ENCODE data around the gene DDI2.
A peak's percentile ranks its signal among the peaks of the same experiment; 100 is the strongest.
"Not testable (repeated sequence)": the region's sequence is repeated elsewhere in the genome, so short reads cannot be mapped to it uniquely, and the experiment has no call there.

Gene DDI2

GRCh38 chr1:15637826-15638225 is 20.6 kb downstream of the DDI2 start:
- no peak for FAIRE-seq

- FAIRE-seq = no peak
These were observed 22.0 kb downstream of the DDI2 start for GRCh38 chr1:15639262-15639661.

- no peak for FAIRE-seq
These were observed 22.7 kb downstream of the DDI2 start for GRCh38 chr1:15639931-15640330.

- FAIRE-seq = no peak
These were observed 23.4 kb downstream of the DDI2 start for GRCh38 chr1:15640667-15641066.

GRCh38 chr1:15649937-15650336 is 32.7 kb downstream of the DDI2 start:
- no peak for FAIRE-seq

- no peak for FAIRE-seq
These were observed 33.2 kb downstream of the DDI2 start for GRCh38 chr1:15650433-15650832.

GRCh38 chr1:15652130-15652529 is 34.9 kb downstream of the DDI2 start:
- not testable (repeated sequence) for FAIRE-seq

GRCh38 chr1:15654091-15654690 is 36.9 kb downstream of the DDI2 start:
- no peak for FAIRE-seq

- no peak for FAIRE-seq
These were observed 39.2 kb downstream of the DDI2 start for GRCh38 chr1:15656464-15656863.

- FAIRE-seq = no peak
These were observed 39.8 kb downstream of the DDI2 start for GRCh38 chr1:15657021-15657420.

GRCh38 chr1:15660151-15660550 is 42.9 kb downstream of the DDI2 start:
- FAIRE-seq = no peak

- no peak for FAIRE-seq
These were observed 45.2 kb downstream of the DDI2 start for GRCh38 chr1:15662477-15662876.

GRCh38 chr1:15663925-15664324 is 46.7 kb downstream of the DDI2 start:
- no peak for FAIRE-seq

- FAIRE-seq = no peak
These were observed 50.1 kb downstream of the DDI2 start for GRCh38 chr1:15667362-15667761.

- FAIRE-seq = peak; percentile 45
These were observed 51.0 kb downstream of the DDI2 start for GRCh38 chr1:15668089-15668754.

- no peak for FAIRE-seq
These were observed 51.8 kb downstream of the DDI2 start for GRCh38 chr1:15669074-15669473.

GRCh38 chr1:15669864-15670263 is 52.6 kb downstream of the DDI2 start:
- no peak for FAIRE-seq

- FAIRE-seq = no peak
These were observed 54.2 kb downstream of the DDI2 start for GRCh38 chr1:15671430-15671829.

- FAIRE-seq = no peak
These were observed 57.3 kb downstream of the DDI2 start for GRCh38 chr1:15674386-15675159.

- no peak for FAIRE-seq
These were observed 58.8 kb downstream of the DDI2 start for GRCh38 chr1:15676010-15676409.

- FAIRE-seq = no peak
These were observed 59.7 kb downstream of the DDI2 start for GRCh38 chr1:15676688-15677661.

GRCh38 chr1:15678578-15678977 is 61.3 kb downstream of the DDI2 start:
- no peak for FAIRE-seq

- FAIRE-seq = no peak
These were observed 62.9 kb downstream of the DDI2 start for GRCh38 chr1:15680131-15680530.
